Muscle layer of duodenum (tissue), 2 donors: ENCODE results near the gene IL10RA.

Source experiments
- H3K27ac ChIP-seq: one replicate; pipeline ENCODE4 v1.7.0; 2013; ENCODE audit warnings: mild to moderate bottlenecking, low read length
- H3K27me3 ChIP-seq: one replicate; pipeline ENCODE4 v1.7.0; 2013; ENCODE audit warnings: low read depth, mild to moderate bottlenecking, control low read depth, low read length
- H3K36me3 ChIP-seq, 2 donors: one replicate each; pipeline ENCODE4 v1.7.0; 2013; ENCODE audit warnings: low read length in 2 of 2, control low read depth in 1 of 2, mild to moderate bottlenecking in 1 of 2; ENCODE audit not compliant: insufficient read depth in 2 of 2, control insufficient read depth in 1 of 2
- H3K4me1 ChIP-seq, 2 donors: one replicate each; pipeline ENCODE4 v1.7.0; 2013; ENCODE audit warnings: low read length in 2 of 2, mild to moderate bottlenecking in 2 of 2, control low read depth in 1 of 2, moderate library complexity in 1 of 2; ENCODE audit not compliant: insufficient read depth in 2 of 2, control insufficient read depth in 1 of 2
- H3K4me3 ChIP-seq, 2 donors: one replicate each; pipeline ENCODE4 v1.7.0; 2013; ENCODE audit warnings: low read length in 2 of 2, low read depth in 1 of 2, mild to moderate bottlenecking in 1 of 2
- H3K9me3 ChIP-seq, 2 donors: one replicate each; pipeline ENCODE4 v1.7.0; 2013; ENCODE audit warnings: low read length in 2 of 2, control low read depth in 1 of 2, mild to moderate bottlenecking in 1 of 2; ENCODE audit not compliant: control insufficient read depth in 1 of 2
- donor health status: healthy.

IL10RA gene

GRCh38 chr11:117996058-117996457 is 9.9 kb downstream of the IL10RA start:
- Histone ChIP-seq H3K27me3 (no peaks in the 10 kb centered on the region), H3K27ac (no peak overlapping the region), H3K4me3 (no peak overlapping the region), H3K4me1 (no peaks in the 10 kb centered on the region), H3K9me3 (no peaks in the 10 kb centered on the region), H3K36me3 (peaks cover 0 to 9% of the 10 kb centered on the region in 2 donors)

DNA sequence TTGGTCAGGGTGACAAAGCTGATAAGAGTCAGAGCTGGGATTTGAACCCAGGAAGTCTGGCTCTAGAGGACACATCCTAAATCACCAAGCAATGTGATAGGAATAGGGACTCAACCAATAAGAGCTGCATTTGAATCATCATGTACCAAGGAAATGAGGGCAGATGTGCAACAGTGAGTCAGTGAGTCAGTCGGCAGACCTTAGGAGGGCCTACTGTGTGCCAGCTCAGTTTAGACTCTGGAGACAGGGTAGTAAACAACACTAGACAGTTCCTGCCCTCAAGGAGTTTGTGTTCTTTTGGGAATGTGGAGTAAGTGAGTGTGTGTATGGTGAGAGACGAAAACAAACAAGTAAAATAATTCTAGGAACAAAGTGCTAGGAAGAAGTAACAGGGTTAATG is 11.2 kb downstream of the IL10RA start:
- Histone ChIP-seq H3K4me3 (no peak overlapping the region), H3K9me3 (no peaks in the 10 kb centered on the region), H3K27ac (no peak overlapping the region), H3K27me3 (no peaks in the 10 kb centered on the region), H3K36me3 (peaks cover 0 to 9% of the 10 kb centered on the region in 2 donors), H3K4me1 (peaks cover 0 to 6% of the 10 kb centered on the region in 2 donors)

DNA sequence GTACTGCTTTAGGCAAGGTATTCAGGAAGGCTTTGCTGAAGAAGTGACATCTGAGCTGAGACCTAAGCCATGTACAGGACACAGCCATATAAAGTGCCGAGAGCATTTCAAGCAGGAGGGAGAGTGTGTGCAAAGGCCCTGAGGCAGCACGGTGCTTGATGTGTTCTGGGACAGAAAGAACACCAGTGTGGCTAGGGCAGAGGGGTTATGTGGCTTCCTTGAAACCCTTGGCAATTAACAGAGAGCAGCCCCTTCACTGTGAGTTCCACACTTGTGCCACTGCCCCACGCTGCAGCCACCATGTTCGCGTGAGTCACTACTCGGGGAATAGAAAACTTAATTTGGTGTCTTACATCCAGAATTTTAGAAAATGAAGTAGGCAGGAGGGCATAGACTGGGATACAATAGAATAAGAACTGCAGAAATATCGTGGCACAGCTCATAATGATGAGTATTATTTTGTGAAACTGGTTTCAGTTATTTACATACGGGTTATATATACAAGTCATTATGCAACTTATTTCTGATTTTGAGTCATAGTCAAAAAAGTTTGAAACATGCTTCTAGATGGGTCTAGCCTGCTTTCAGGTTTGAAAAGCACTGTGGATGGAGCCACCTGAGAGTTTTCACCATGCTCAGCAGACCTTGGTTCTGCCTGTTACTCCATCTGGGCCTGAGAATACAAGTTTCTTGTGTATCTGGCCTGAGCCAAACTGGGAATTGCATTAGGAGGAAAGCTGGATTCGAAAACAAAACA is 11.8 kb downstream of the IL10RA start:
- Histone ChIP-seq H3K27ac (no peak overlapping the region), H3K4me1 (peaks cover 0 to 6% of the 10 kb centered on the region in 2 donors), H3K4me3 (no peak overlapping the region)

GRCh38 chr11:117998664-117999353 is 12.6 kb downstream of the IL10RA start:
- Histone ChIP-seq H3K4me1 (peaks cover 0 to 6% of the 10 kb centered on the region in 2 donors), H3K36me3 (peaks cover 0 to 9% of the 10 kb centered on the region in 2 donors), H3K9me3 (no peaks in the 10 kb centered on the region), H3K27ac (no peak overlapping the region), H3K27me3 (no peaks in the 10 kb centered on the region), H3K4me3 (no peak overlapping the region)

More for the DNA sequence above, 11.8 kb downstream of the IL10RA start:
- Histone ChIP-seq H3K27me3 (no peaks in the 10 kb centered on the region), H3K36me3 (peaks cover 0 to 9% of the 10 kb centered on the region in 2 donors), H3K9me3 (no peaks in the 10 kb centered on the region)

DNA sequence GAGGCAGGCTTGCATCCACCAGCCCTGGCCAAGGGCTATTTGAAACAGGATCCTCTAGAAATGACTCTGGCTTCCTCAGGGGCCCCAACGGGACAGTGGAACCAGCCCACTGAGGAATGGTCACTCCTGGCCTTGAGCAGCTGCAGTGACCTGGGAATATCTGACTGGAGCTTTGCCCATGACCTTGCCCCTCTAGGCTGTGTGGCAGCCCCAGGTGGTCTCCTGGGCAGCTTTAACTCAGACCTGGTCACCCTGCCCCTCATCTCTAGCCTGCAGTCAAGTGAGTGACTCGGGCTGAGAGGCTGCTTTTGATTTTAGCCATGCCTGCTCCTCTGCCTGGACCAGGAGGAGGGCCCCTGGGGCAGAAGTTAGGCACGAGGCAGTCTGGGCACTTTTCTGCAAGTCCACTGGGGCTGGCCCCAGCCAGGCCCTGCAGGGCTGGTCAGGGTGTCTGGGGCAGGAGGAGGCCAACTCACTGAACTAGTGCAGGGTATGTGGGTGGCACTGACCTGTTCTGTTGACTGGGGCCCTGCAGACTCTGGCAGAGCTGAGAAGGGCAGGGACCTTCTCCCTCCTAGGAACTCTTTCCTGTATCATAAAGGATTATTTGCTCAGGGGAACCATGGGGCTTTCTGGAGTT is 13.3 kb downstream of the IL10RA start:
- Histone ChIP-seq H3K27me3 (no peaks in the 10 kb centered on the region), H3K9me3 (no peaks in the 10 kb centered on the region), H3K4me1 (peaks cover 0 to 6% of the 10 kb centered on the region in 2 donors), H3K27ac (no peak overlapping the region), H3K4me3 (no peak overlapping the region), H3K36me3 (peaks cover 0 to 9% of the 10 kb centered on the region in 2 donors)

- no peak overlapping the region for H3K27ac ChIP-seq
These were observed 14.1 kb downstream of the IL10RA start for GRCh38 chr11:118000067-118000849.

DNA sequence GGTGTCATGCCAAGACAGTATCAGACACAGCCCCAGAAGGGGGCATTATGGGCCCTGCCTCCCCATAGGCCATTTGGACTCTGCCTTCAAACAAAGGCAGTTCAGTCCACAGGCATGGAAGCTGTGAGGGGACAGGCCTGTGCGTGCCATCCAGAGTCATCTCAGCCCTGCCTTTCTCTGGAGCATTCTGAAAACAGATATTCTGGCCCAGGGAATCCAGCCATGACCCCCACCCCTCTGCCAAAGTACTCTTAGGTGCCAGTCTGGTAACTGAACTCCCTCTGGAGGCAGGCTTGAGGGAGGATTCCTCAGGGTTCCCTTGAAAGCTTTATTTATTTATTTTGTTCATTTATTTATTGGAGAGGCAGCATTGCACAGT is 14.6 kb downstream of the IL10RA start:
- H3K27me3 ChIP-seq = no peaks in the 10 kb centered on the region
- H3K4me3 ChIP-seq = no peak overlapping the region
- H3K36me3 ChIP-seq = peaks cover 0 to 2% of the 10 kb centered on the region in 2 donors
- peak overlapping the region; percentile 19 for H3K27ac ChIP-seq
- H3K4me1 ChIP-seq = peaks cover 0 to 6% of the 10 kb centered on the region in 2 donors
- no peaks in the 10 kb centered on the region for H3K9me3 ChIP-seq

More at GRCh38 chr11:118000067-118000849, 14.1 kb downstream of the IL10RA start:
- peaks cover 0 to 8% of the 10 kb centered on the region in 2 donors for H3K36me3 ChIP-seq
- no peaks in the 10 kb centered on the region for H3K9me3 ChIP-seq
- H3K4me1 ChIP-seq = peaks cover 0 to 6% of the 10 kb centered on the region in 2 donors
- H3K4me3 ChIP-seq = no peak overlapping the region
- H3K27me3 ChIP-seq = no peaks in the 10 kb centered on the region

GRCh38 chr11:118001494-118001971 is 15.3 kb downstream of the IL10RA start:
- Histone ChIP-seq H3K4me3 (no peak overlapping the region), H3K4me1 (peaks cover 0 to 6% of the 10 kb centered on the region in 2 donors), H3K9me3 (no peaks in the 10 kb centered on the region), H3K36me3 (no peaks in the 10 kb centered on the region), H3K27ac (peak overlapping the region; percentile 19), H3K27me3 (no peaks in the 10 kb centered on the region)

GRCh38 chr11:118002010-118002540 is 15.9 kb downstream of the IL10RA start:
- Histone ChIP-seq H3K9me3 (no peaks in the 10 kb centered on the region), H3K4me1 (peaks cover 0 to 6% of the 10 kb centered on the region in 2 donors), H3K27ac (peak overlapping the region; percentile 66)

GRCh38 chr11:118002541-118003423 is 16.6 kb downstream of the IL10RA start:
- no peaks in the 10 kb centered on the region for H3K27me3 ChIP-seq
- H3K4me3 ChIP-seq = no peak overlapping the region
- H3K9me3 ChIP-seq = no peaks in the 10 kb centered on the region
- peak overlapping the region; percentile 66 for H3K27ac ChIP-seq
- H3K4me1 ChIP-seq = peaks cover 0 to 6% of the 10 kb centered on the region in 2 donors
- H3K36me3 ChIP-seq = no peaks in the 10 kb centered on the region

More at GRCh38 chr11:118002010-118002540, 15.9 kb downstream of the IL10RA start:
- no peaks in the 10 kb centered on the region for H3K27me3 ChIP-seq
- no peak overlapping the region for H3K4me3 ChIP-seq
- no peaks in the 10 kb centered on the region for H3K36me3 ChIP-seq
